UCSD-AML1 (cell line): ENCODE data around the gene MXRA8.
"Not testable (repeated sequence)": the region's sequence is repeated elsewhere in the genome, so short reads cannot be mapped to it uniquely, and the experiment has no call there.

Experiments
- DNase-seq: peaks from one replicate; lab custom pipeline; 2025; ENCODE audit not compliant: unreplicated experiment; lab: John Stamatoyannopoulos, UW

MXRA8 gene

DNA sequence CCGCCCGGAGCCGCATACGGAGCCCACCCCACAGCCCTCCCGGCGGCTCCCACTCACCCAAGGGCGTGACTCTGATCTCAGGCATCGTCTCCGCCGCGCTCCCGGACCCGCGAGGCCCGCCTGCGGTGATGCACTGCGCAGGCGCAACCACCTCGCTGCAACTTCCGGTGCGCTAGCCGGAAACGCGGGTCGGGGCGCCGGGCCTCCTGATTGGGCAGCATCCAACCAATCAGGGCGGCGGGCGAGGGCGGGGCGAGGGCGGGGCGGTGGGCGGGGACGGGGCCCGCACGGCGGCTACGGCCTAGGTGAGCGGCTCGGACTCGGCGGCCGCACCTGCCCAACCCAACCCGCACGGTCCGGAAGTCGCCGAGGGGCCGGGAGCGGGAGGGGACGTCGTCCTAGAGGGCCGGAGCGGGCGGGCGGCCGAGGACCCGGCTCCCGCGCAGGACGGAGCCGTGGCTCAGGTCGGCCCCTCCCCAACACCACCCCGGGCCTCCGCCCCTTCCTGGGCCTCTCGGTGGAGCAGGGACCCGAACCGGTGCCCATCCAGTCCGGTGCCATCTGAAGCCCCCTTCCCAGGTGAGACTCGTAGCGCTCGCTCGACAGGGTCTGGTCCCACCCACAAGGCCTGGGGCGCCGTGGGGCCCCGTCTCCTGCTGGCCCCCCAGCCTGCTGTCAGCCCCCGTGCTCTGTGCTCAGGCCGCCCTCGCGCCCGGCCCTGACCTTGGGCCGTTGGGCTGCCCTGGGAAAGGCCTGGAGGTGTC is 33.6 kb downstream of the MXRA8 start, which contains the start of the genes CPTP and INTS11:
Gene CPTP, plus strand, starts transcription at position 279 of the 764 bp plus-strand sequence. CDS start 2,109 bp downstream, outside the sequence.
Gene INTS11, minus strand, starts transcription at position 137 of the 764 bp plus-strand sequence. Its CDS starts 52 bp downstream, at position 85.
- DNase-seq = peak; percentile 94

DNA sequence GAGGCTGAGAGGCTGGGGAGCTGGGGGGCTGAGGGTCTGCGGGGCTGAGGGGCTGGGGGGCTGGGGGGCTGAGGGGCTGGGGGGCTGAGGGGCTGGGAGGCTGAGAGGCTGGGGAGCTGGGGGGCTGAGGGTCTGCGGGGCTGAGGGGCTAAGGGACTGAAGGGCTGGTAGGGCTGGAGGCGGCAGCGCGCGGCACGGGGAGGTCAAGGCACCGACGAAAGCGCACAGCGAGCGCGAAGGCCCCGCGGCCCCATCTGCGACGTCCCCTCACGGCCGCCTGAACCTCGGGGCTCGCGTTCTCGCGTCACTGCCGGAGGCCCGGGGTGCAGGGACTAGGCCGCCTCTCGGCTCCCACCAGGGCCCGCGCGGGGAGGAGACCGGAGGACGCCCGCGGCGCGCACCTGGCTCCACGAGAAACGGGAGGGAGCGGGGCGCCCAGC is 34.3 kb downstream of the MXRA8 start:
- DNase-seq = no peak

DNA sequence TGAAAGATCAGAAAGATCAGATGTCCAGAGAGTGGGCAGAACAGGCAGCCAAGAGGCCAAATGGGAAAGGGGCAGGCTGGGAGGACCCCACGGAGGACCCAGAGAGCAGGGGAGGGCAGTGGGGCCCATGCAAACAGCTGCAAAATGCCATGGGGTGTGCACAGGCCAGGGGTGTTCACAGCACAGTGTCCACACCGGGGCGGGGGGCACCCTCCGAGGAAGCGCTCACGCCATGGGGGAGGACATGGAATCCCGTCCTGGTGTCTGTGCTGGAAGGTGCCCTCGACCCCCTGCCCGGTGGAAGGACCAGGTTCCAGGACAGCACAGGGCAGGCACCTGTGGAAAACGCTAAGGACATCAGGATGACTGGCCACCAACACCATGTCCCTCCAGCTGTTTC is 35.4 kb downstream of the MXRA8 start:
- no peak for DNase-seq

DNA sequence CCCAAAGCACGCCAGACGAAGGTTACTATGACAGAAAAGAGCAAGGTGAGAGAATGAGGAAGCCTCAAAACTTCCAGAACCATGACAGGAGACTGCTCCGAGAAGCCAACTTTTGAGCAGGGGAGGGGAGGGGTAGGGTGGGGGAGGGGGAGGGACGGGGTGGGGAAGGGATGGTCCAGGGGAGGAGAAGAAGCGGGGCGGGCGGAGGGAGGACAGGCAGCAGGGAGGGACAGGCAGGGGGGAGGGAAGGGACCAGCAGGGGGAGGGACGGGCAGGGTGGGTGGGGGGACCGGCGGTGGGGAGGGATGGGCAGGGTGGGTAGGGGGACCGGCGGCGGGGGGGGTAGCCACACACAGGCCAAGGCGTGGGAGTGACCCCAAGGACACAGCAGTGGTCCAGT is 35.9 kb downstream of the MXRA8 start:
- DNase-seq = no peak

DNA sequence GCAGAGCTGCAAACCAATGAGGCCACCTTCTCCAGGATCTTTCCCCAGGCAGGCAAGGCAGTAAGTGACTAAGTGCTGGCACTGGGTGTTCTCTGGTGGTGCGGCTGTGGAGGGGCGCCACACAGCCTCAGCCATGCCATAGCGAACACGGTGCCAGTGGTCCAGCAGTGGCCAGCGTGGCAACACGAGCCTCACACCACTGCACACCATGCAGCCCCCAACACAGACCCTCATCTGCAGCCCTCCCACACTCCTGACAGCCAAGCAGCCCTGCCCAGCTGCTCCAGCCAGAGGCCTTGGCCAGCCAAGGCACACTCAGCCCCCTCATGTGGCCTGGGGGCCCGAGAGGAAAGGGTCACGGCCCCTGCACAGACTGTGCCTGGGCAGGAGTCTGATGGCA is 36.9 kb downstream of the MXRA8 start:
- no peak for DNase-seq

DNA sequence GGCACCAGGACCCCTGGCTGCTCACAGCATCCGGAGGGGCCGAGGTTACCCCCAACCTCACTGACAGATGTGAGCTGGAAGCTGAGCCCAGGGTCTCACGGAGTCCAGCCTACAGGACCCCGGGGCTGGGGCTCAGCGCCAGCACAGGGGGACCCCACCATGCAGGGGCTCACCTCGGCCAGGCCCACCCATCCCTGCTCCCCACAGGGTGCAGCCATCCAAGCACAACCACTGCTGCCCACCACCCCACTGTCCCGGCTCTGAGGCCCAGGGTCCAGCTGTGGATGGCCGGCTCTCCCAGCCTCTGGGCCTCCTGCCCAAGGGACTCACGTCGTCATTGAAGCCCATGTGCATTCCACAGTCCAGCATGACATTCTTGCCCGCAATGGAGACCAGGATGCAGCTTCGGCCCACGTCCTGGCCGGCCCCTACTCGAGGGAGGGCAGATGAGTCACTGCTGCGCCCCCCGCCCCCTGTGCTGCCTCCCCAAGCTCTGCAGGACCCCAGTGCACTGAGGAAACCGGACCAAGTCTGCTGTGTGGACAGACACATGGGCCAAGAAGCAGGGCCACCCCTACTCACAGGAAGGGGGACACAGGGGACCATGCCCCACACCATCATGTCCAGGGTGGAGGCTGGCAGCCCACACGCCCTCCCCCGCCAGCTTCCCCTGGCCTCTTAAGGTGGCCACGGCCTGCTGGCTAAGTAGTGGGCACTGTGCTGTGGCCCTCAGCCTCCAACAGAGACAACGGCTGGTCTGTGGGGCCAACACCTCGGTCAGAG is 37.5 kb downstream of the MXRA8 start:
- no peak for DNase-seq

DNA sequence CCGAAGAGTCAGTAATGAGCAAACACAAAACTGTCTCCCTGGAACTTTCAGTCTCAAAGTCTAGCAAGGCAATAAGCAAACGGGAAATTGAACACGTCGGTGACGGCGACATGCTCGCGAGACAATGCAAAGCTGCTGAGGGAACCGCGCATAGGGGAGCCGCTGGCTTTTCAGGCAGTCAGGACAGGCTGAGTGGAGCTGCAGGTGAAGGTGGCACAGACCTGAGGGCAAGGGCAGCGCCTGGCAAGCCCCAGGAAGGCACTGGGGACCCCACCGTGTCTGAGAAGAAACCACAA is 38.8 kb downstream of the MXRA8 start:
- DNase-seq = no peak

DNA sequence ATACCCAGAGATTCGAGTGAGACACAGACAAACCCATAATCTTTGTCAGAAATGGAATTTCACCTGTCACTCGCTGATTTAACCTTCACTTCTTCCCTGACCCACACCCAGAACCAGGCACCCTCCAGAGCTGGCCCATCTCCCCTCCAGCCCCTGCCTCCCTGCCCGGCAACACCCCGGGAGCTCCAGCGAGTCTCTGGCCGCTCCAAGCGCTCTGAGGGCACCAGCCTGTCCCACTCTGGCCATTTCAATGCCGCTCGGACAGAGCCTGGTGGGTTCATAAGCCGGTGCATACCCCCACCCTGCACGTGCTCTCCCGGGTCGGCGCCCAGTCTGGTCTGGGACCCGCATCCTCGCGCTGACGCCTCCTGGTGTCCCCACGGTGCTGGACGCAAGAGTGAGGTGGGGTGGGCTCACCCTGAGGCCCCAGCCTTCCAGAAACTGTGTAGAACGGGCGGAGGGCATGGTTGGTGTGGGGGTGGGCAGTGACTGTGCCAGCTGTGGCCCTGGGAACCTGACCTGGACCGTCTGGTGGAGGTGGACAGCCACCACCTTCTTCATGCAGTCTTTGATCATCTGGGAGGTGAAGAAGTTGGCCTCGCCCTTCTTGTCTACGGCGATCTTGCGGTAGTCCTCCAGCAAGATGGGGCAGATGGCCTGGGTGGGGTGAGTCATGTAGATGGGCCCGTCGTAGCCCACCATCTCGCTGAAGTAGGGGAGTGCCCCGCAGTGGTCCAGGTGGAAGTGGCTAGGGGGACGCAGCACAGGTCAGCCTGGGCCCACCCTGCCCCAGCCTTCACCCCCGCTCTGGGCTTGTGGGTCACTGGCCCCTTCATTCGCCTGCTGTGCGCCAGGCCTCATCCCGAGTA is 39.3 kb downstream of the MXRA8 start:
- DNase-seq = no peak

DNA sequence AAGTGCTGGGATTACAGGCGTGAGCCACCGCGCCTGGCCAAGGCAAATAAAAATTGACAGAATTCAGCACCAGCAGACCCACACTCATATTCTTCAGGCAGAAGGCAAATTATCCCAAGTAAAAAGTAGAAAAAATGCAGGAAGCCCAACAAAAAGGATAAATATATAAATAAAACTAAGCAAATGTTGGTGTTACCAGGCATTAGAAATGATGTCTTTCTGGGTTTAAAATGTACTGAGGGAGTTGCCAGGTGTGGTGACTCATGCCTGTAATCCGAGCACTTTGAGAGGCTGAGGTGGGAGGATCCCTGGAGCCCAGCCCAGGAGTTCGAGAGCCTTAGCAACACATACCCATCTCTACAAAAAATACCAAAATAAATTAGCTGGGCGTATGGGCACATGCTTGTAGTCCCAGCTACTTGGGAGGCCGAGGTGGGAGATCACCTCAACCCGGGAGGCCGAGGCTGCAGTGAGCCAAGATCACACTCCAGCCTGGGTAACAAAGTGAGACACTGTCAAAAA is 40.2 kb downstream of the MXRA8 start:
- no peak for DNase-seq

DNA sequence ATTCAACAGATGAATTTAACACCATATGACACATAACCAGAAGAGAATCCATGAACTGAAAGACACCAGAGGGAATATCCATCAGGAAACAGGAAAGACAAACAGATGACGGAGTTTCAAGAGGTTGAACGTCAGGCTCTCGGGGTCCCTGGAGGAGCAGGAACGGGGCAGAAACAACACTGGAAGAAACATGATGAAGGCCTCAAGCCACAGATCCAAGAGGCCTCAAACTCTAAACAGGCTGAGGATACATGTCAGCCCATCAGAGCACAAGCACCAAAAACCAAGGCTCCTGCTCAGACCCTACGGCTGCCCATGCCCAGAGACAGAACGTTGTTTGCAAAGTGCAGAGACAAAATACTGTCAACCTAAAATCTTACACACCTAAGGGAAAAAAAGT is 40.9 kb downstream of the MXRA8 start:
- no peak for DNase-seq

DNA sequence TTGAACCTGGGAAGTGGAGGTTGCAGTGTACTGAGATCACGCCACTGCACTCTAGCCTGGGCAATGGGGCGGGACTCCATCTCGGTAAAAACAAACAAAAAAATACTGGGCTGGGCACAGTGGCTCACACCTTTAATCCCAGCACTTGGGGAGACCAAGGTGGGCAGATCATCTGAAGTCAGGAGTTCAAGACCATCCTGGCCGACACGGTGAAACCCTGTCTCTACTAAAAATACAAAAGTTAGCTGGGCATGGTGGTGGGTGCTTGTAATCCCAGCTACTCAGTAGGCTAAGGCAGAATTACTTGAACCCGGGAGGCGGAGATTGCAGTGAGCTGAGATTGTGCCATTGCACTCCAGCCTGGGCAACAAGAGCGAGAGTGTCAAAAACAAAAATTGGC is 42.2 kb downstream of the MXRA8 start:
- not testable (repeated sequence) for DNase-seq

DNA sequence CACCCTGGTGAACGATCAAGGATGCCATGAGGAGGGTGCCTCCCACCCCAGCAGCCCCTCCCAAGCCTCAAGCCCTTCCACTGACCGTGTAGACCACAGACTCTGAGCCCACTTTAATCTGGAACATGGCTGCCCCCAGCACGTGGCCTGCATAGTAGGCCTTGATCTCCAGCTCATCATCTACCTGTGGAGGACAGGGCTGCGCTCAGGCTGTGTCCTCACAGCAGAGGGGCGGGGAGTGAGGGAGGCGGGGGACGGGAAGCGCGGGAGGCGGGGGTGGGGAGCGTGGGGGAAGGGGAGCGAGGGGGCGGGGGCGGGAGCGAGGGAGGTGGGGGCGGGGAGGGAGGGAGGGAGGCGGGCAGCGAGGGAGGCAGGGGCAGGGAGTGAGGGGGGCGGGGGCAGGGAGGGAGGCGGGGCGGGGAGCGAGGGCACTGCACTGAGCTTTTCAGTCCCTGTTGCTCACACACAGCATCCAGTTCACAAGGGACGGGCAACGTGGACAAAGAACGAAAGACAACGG is 42.9 kb downstream of the MXRA8 start:
- no peak for DNase-seq

DNA sequence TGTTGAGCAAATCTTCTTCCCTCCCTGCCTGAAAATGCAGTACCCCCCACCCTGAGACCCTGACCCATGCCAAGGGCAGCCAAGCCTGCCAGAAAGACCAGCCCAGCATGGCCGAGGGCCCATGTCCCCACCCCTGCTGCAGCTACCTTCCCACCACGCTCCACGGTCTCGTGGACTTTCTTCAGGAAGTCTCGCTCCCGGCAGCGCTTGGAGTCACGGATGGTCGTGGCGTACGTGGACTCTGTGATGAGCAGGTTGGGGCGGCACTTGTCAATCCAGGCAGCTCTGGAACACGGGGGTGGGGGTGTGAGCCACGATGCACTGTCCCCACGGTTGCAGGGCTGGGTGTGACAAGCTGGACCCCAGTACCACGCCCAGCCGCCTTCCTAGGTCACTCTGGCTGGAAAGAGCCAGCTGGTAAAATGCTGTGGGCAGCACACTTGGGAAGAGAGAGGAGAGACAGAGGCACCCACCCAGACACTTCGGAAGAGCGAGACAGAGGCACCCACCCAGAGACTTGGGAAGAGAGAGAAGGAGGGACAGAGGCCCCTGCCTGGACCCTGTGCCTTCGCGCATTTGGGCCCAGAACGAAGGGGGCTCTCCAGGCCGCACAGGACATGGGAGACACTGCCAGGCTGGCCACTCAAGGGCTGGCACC is 43.5 kb downstream of the MXRA8 start:
- no peak for DNase-seq

DNA sequence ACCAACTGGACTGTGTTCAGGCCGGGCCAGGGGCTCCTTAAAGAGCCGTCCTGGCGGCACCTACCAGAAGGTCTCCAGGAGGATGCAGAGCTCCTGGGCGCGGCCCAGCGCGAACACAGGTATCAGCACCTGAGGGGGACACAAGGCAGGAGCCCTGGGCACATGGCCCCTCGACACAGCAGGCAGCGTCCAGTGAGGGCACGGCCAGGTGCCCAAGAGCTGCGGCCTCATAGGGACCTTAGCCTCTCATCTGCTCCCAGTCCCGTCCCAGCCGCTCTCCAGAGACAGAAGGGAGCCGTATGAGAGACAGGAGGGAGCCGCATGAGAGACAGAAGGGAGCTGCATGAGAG is 44.1 kb downstream of the MXRA8 start:
- no peak for DNase-seq

DNA sequence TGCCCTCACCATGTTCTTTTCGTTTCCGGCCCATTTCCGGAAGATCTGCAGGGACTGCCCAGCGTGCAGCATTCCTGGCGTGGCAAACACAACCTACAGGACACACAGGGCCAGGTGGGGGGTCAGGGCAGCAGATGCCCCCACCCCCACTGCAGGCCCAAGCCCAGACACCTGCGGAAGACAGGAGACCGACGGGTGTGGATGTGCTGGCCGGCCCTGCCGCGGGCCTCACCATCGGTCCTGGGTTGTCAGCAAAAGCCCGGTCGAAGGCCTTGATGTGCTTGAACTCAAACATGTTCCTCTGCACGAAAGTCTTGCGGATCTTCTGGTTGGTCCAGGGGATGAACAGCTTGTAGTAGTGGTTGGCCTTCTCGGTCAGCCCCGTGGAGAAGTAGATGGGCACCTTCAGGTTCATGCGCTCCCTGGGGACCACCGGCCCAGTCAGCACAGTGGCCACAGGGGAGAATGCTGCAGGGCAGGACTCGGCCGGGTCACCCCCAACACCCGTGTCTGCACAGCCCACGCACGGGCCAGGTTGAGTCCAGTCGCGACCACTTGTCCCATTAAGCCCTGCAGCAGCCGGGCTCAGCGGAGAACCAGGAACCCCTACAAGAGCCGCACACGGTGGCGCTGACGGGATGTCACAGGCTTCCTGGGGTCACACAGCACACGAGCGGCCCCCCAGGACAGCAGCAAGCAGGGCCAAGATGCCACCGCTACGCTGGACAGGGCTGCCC is 44.7 kb downstream of the MXRA8 start:
- no peak for DNase-seq

DNA sequence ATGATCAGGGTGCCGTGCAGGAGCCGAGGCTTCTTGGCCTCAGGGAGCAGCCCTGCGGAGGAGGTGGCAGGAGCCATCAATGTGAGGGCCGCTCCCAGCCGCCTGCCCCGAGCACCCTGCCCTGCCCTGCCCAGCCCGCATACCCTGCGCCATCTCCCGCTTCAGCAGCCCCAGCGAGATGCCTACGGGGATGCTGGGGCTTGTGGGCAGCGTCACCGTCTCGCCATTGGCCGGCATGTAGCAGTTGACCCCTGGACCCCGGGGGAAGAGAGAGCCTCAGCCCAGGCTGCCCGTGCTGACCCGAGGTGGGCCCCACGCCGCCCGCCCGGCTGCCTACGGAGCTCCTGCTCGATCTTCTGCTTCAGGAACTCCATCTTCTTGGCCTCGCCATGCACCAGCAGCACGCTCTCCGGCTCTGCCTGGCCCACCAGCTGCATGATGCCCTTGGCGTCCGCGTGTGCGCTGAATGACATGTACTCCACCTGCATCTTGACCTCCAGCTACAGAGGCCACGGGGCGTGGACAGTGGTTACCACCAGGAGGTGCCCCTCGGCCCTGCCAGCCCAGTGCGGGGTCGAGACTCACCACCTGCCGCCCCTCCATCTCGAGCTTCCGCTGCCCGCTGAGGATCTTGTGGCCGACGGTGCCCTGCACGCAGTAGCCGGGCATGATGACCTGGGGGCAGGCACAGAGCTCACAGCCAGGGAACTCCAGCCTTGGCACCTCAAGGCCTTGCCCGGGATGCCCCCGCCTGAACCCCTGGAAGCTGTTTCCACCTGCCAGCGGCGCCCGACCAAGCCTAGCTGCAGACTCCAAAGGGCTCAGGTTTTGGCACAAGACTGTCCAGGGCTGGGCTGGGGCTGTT is 45.7 kb downstream of the MXRA8 start:
- no peak for DNase-seq

DNA sequence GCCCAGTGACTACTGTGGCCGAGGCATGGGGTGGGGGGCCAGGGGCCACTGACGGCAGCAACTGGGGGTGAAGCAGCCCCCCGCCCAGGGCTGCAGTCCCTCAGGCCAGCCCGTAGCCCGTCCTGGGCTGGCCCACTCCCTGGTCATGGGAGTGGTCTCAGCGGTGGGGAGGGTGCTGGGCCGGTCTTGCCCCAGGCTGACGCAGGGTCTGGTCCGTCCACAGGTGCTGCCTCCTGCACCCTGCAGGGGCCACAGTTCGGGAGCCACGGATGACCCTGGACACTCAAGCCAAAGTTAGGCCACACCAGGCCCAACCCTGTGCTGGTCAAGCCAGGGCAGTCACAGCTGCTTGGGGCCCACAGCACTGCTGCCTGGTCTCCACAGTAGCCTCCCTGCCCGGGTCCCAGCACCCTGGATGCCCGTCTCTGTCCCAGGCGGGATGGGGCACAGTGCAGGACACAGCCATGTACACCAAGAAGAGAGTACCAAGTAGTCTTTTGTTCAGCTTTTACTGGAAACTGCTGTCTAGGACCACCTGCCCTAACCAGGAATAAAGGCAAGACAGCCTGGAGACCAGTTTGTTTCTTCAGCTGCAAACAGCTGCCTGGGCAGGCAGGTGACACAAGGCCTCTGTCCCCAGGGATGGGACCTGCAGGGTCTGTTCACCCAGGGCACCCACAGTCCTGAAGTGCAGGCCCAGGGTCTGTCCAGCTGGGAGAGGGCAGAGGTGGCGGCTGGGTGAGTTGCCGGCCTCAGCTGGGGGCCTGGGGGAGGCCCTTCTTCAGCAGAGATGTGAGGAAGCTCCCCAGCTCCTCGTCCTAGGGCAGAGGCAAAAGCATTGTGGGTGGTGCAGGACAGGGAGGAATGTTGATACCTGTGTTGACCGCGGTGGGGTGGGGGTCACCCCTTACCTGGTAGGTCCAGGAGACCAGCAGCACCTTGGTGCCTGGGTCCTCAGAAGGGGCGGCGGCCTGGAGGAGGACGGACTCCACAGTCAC is 46.9 kb downstream of the MXRA8 start:
- no peak for DNase-seq
